ENCODE measurements around the gene NDRG3.

GRCh38 chr20:36726168-36726567 is 19.7 kb downstream of the NDRG3 start:
- no peak for TF ChIP-seq EZH2 (IDR thresholded peaks at IDR 0.05; ENCODE audit: insufficient read depth, poor library complexity, severe bottlenecking)
- TF ChIP-seq EZH2phosphoT487 (IDR thresholded peaks at IDR 0.05; ENCODE audit: insufficient read depth, low read depth) = no peak

Data from GM23248 (cell line).